NAMALWA (cell line): ENCODE data around the gene NXNL2.

Experiments used
- DNase-seq: peaks from one replicate; pipeline ENCODE4 v3.0.0-alpha.2; 2015; ENCODE audit warnings: low spot score

Gene NXNL2

GRCh38 chr9:88531920-88532698, 2.9 kb upstream of the NXNL2 start:
- no peak for DNase-seq

- no peak for DNase-seq
Measured at GRCh38 chr9:88533951-88534455, 975 bp upstream of the NXNL2 start.

GRCh38 chr9:88535226-88536022, 446 bp downstream of the NXNL2 start:
- no peak for DNase-seq

GRCh38 chr9:88536023-88536324, 996 bp downstream of the NXNL2 start:
- no peak for DNase-seq

- DNase-seq = no peak
Measured at GRCh38 chr9:88536951-88537760, 2.2 kb downstream of the NXNL2 start.

GRCh38 chr9:88537761-88538091, 2.7 kb downstream of the NXNL2 start:
- DNase-seq = peak; percentile 39

GRCh38 chr9:88538311-88539085, 3.5 kb downstream of the NXNL2 start:
- DNase-seq = peak; percentile 16

- no peak for DNase-seq
Measured at GRCh38 chr9:88539246-88539645, 4.3 kb downstream of the NXNL2 start.

- no peak for DNase-seq
Measured at GRCh38 chr9:88540251-88540763, 5.3 kb downstream of the NXNL2 start.

GRCh38 chr9:88544245-88544644, 9.3 kb downstream of the NXNL2 start:
- DNase-seq = no peak

- DNase-seq = no peak
Measured at GRCh38 chr9:88551546-88552137, 16.7 kb downstream of the NXNL2 start.

GRCh38 chr9:88553350-88553749, 18.4 kb downstream of the NXNL2 start:
- no peak for DNase-seq

GRCh38 chr9:88555268-88555980, 20.4 kb downstream of the NXNL2 start:
- DNase-seq = no peak

- DNase-seq = no peak
Measured at GRCh38 chr9:88559661-88560060, 24.7 kb downstream of the NXNL2 start.

- no peak for DNase-seq
Measured at GRCh38 chr9:88567870-88568269, 32.9 kb downstream of the NXNL2 start.

- no peak for DNase-seq
Measured at GRCh38 chr9:88571419-88571818, 36.4 kb downstream of the NXNL2 start.

- no peak for DNase-seq
Measured at GRCh38 chr9:88572684-88573083, 37.7 kb downstream of the NXNL2 start.

GRCh38 chr9:88574953-88575352, 40.0 kb downstream of the NXNL2 start:
- DNase-seq = no peak

- no peak for DNase-seq
Measured at GRCh38 chr9:88577256-88578120, 42.5 kb downstream of the NXNL2 start.
